Panc1 (cell line): ENCODE data around the gene NDUFAF8. TPM values are rescaled to one million over a fixed set of nuclear protein-coding genes. Genes with fewer than 3 reads are reported as not detected.

ENCODE experiments used
- ATAC-seq: fragments of 200-7000 bp; cut with Tn5 transposase; 2 replicates; pipeline ENCODE4 v1.9.1; 2020; ENCODE audit warnings: mild to moderate bottlenecking, moderate library complexity
- BruUV-seq: library from RNA; stranded (reverse); fragments of 400-500 nt; replicated peaks from 2 replicates; lab custom pipeline; 2021; lab: Mats Ljungman, UMichigan
- CTCF ChIA-PET: fragments of 300-600 bp; sonication (Branson Sonifier 250); formaldehyde crosslinking; loops from one replicate; lab custom pipeline; 2022; ENCODE audit warnings: antibody characterized with exemption; lab: Charles Lee
- POLR2A ChIA-PET: fragments of 300-600 bp; sonication (Branson Sonifier 250); formaldehyde crosslinking; loops from one replicate; lab custom pipeline; 2022; ENCODE audit warnings: antibody characterized with exemption; lab: Charles Lee
- DNase-seq: peaks from one replicate; pipeline ENCODE4 v3.0.0-alpha.2; 2010; ENCODE audit warnings: low read depth, low spot score
- H3K27ac ChIP-seq: 2 replicates; pipeline ENCODE4 v1.5.1; 2011; ENCODE audit warnings: mild to moderate bottlenecking, low read length, inconsistent platforms
- H3K27me3 ChIP-seq: fragments of 200-500 bp; sonication (Bioruptor generic); 2 replicates; pipeline ENCODE4 v1.6.0; 2014; ENCODE audit warnings: low read length, inconsistent platforms; ENCODE audit not compliant: control insufficient read depth, insufficient read depth
- H3K36me3 ChIP-seq: fragments of 200-500 bp; sonication (Bioruptor generic); 2 replicates; pipeline ENCODE4 v1.5.1; 2014; ENCODE audit warnings: inconsistent platforms, mild to moderate bottlenecking, low read length, moderate library complexity; ENCODE audit not compliant: control insufficient read depth, insufficient read depth
- H3K4me1 ChIP-seq: 2 replicates; pipeline ENCODE4 v1.5.1; 2011; ENCODE audit warnings: inconsistent platforms, mild to moderate bottlenecking, low read length, moderate library complexity; ENCODE audit not compliant: control insufficient read depth, insufficient read depth
- H3K4me3 ChIP-seq, 2 experiments: 2 replicates each; pipeline ENCODE4 v1.5.1; 2011 to 2012; ENCODE audit warnings: low read depth in 2 of 2, low read length in 2 of 2, mild to moderate bottlenecking in 2 of 2, inconsistent platforms in 1 of 2, moderate library complexity in 1 of 2
- H3K9me3 ChIP-seq: fragments of 200-500 bp; sonication (Bioruptor generic); 2 replicates; pipeline ENCODE4 v1.5.1; 2014; ENCODE audit warnings: low read depth, mild to moderate bottlenecking, inconsistent platforms, low read length, moderate library complexity; ENCODE audit not compliant: control insufficient read depth, insufficient read depth
- POLR2AphosphoS5 ChIP-seq: IDR thresholded peaks from 2 replicates; pipeline ENCODE4 v1.6.1; 2012; ENCODE audit warnings: mild to moderate bottlenecking, low read depth, low read length, moderate library complexity
- SIN3A ChIP-seq: IDR thresholded peaks from 2 replicates; pipeline ENCODE4 v1.6.1; 2012; ENCODE audit warnings: low read depth, mild to moderate bottlenecking, low read length, moderate library complexity, borderline replicate concordance; ENCODE audit not compliant: insufficient read depth
- TCF7L2 ChIP-seq: IDR thresholded peaks from 2 replicates; pipeline ENCODE4 v1.6.1; 2011; ENCODE audit warnings: mild to moderate bottlenecking, low read depth, low read length, inconsistent platforms
- in situ Hi-C: cut with HindIII; loops from 2 replicates; pipeline ENCODE4 v1.10.0; 2016; ENCODE audit warnings: low sequenced_read_pairs, low pct_unique_long_range_greater_than_20kb
- intact Hi-C: fragments of 100-400 bp; cut with micrococcal nuclease; formaldehyde crosslinking; loops from one replicate; pipeline ENCODE4 v1.10.0; 2022; ENCODE audit not compliant: unreplicated experiment
- total RNA-seq: library from RNA; stranded (reverse); gene quantifications from one replicate; pipeline ENCODE4 v1.2.1, GENCODE V29; 2021; ENCODE audit not compliant: unreplicated experiment
- TF ChIP-seq, protein P1 (sequence below): fragments of 450-650 bp; IDR thresholded peaks from 2 replicates; pipeline ENCODE4 v1.5.1; 2017; ENCODE audit warnings: mild to moderate bottlenecking
- TF ChIP-seq, protein P2 (sequence below), 2 experiments: IDR thresholded peaks; 2 replicates each; pipeline ENCODE4 v1.6.1; 2011 to 2012; ENCODE audit warnings: low read depth in 2 of 2, control low read depth in 1 of 2, low read length in 1 of 2, mild to moderate bottlenecking in 1 of 2, moderate library complexity in 1 of 2; ENCODE audit not compliant: insufficient read depth in 1 of 2

NDUFAF8 gene
- total RNA-seq, 1 experiment from 2014 or later = 75.8 TPM

DNA sequence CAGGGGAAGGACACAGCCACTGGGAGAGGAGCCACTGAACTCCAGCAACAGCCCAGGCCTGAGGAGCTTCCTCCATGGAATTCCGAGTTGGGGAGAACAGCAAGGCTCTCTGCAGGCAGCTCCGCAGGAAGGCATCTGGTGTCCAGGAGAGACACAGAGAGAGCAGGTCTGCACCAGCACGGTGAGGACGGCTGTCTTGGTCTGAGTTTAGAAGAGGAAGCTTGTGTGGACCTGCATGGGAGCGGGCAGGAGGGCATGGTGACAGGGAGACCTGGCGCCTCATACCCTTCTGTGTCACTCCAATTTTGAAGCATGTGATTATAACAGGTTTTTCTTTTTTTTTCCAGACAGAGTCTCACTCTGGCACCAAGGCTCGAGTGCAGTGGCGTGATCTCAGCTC is 49.6 kb downstream of the NDUFAF8 start:
- H3K4me3 ChIP-seq = no peak overlapping the region
- no peaks in the 10 kb centered on the region for H3K9me3 ChIP-seq
- no TSS peak for BruUV-seq
- intact Hi-C loops = no loop called here
- peaks cover 22% of the 10 kb centered on the region for H3K4me1 ChIP-seq
- DNase-seq (no peak), ATAC-seq (no peak)
- peaks cover 2% of the 10 kb centered on the region; the same call in 1 of the 2 replicates for H3K36me3 ChIP-seq
- in situ Hi-C loops = no loop called here
- H3K27me3 ChIP-seq = no peaks in the 10 kb centered on the region
- H3K27ac ChIP-seq = no peak overlapping the region
- TF ChIP-seq TCF7L2 (no peak), SIN3A (no peak), POLR2AphosphoS5 (no peak)
- TF ChIP-seq, protein P1, sequence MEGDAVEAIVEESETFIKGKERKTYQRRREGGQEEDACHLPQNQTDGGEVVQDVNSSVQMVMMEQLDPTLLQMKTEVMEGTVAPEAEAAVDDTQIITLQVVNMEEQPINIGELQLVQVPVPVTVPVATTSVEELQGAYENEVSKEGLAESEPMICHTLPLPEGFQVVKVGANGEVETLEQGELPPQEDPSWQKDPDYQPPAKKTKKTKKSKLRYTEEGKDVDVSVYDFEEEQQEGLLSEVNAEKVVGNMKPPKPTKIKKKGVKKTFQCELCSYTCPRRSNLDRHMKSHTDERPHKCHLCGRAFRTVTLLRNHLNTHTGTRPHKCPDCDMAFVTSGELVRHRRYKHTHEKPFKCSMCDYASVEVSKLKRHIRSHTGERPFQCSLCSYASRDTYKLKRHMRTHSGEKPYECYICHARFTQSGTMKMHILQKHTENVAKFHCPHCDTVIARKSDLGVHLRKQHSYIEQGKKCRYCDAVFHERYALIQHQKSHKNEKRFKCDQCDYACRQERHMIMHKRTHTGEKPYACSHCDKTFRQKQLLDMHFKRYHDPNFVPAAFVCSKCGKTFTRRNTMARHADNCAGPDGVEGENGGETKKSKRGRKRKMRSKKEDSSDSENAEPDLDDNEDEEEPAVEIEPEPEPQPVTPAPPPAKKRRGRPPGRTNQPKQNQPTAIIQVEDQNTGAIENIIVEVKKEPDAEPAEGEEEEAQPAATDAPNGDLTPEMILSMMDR = no peak
- TF ChIP-seq, protein P2, sequence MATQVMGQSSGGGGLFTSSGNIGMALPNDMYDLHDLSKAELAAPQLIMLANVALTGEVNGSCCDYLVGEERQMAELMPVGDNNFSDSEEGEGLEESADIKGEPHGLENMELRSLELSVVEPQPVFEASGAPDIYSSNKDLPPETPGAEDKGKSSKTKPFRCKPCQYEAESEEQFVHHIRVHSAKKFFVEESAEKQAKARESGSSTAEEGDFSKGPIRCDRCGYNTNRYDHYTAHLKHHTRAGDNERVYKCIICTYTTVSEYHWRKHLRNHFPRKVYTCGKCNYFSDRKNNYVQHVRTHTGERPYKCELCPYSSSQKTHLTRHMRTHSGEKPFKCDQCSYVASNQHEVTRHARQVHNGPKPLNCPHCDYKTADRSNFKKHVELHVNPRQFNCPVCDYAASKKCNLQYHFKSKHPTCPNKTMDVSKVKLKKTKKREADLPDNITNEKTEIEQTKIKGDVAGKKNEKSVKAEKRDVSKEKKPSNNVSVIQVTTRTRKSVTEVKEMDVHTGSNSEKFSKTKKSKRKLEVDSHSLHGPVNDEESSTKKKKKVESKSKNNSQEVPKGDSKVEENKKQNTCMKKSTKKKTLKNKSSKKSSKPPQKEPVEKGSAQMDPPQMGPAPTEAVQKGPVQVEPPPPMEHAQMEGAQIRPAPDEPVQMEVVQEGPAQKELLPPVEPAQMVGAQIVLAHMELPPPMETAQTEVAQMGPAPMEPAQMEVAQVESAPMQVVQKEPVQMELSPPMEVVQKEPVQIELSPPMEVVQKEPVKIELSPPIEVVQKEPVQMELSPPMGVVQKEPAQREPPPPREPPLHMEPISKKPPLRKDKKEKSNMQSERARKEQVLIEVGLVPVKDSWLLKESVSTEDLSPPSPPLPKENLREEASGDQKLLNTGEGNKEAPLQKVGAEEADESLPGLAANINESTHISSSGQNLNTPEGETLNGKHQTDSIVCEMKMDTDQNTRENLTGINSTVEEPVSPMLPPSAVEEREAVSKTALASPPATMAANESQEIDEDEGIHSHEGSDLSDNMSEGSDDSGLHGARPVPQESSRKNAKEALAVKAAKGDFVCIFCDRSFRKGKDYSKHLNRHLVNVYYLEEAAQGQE (IDR thresholded peaks at IDR 0.05; ENCODE audit: insufficient read depth in 1 of 2, low read depth in 2 of 2, low read length in 1 of 2) = no peak
- CTCF ChIA-PET = no interaction called here
- POLR2A ChIA-PET = no interaction called here

DNA sequence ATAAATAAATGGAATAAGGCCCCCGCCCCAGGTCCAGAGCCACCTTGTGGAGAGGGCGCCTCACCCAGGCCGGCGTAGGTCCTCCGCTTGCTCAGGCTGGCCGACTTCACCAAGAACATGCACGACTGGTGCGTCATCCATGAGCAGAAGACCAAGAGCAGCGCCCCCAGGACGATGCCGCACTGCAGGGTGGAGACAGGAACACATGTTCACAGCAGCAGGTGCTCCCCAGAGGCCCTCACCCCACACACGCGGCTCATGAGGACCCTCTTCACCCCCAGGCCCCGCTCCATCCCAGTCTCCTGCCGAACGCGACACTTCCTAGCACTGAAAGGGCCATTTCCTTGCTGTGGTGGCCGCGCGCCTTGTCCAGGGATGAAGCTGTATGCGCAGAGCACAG is 50.5 kb downstream of the NDUFAF8 start:
- Histone ChIP-seq H3K4me1 (peaks cover 24% of the 10 kb centered on the region), H3K27ac (no peak overlapping the region), H3K9me3 (no peaks in the 10 kb centered on the region), H3K4me3 (no peak overlapping the region), H3K27me3 (no peaks in the 10 kb centered on the region), H3K36me3 (no peaks in the 10 kb centered on the region; the same call in 1 of the 2 replicates)
- DNase-seq (no peak), ATAC-seq (no peak)
- ChIA-PET POLR2A (interaction anchor here (0.7 kb wide), 1 partner anchor 81 kb away, joined by 3 read pairs; no protein-coding TSS in a partner anchor), CTCF (interaction anchor here (0.6 kb wide), 1 partner anchor 18 kb away, joined by 6 read pairs; no protein-coding TSS in a partner anchor)
- intact Hi-C loops (loop anchor here (5.0 kb wide), 1 partner anchor 113 kb away; no protein-coding TSS in a partner anchor), in situ Hi-C loops (no loop called here)
- TF ChIP-seq, protein P2 (IDR thresholded peaks at IDR 0.05; ENCODE audit: insufficient read depth in 1 of 2, low read depth in 2 of 2, low read length in 1 of 2) = no peak
- TF ChIP-seq TCF7L2 = no peak
- no peak for TF ChIP-seq POLR2AphosphoS5
- TF ChIP-seq, protein P1 = no peak
- TF ChIP-seq SIN3A = no peak
- no TSS peak for BruUV-seq
